Fibroblast of peridontal ligament (primary cell): Measurements from ENCODE around the gene SEMA7A.
A peak's percentile ranks its signal among the peaks of the same experiment; 100 is the strongest.

Source experiments
- DNase-seq: peaks from one replicate; pipeline ENCODE4 v3.0.0-alpha.2; 2010; ENCODE audit errors: extremely low read depth

Gene SEMA7A

GRCh38 chr15:74387141-74387541, 46.6 kb downstream of the SEMA7A start:
- DNase-seq, result no peak

- DNase-seq, result no peak
These were observed 47.1 kb downstream of the SEMA7A start for GRCh38 chr15:74386496-74387140.

GRCh38 chr15:74385733-74386132, 48.0 kb downstream of the SEMA7A start:
- no peak for DNase-seq

GRCh38 chr15:74384881-74385643, 48.7 kb downstream of the SEMA7A start:
- DNase-seq, result no peak

- no peak for DNase-seq
These were observed 49.2 kb downstream of the SEMA7A start for GRCh38 chr15:74384566-74384880.

GRCh38 chr15:74383695-74384565, 49.8 kb downstream of the SEMA7A start:
- DNase-seq, result no peak

- no peak for DNase-seq
These were observed 50.5 kb downstream of the SEMA7A start for GRCh38 chr15:74383286-74383685.

- DNase-seq, result peak; percentile 71
These were observed 51.5 kb downstream of the SEMA7A start for GRCh38 chr15:74382004-74382816.

- no peak for DNase-seq
These were observed 52.3 kb downstream of the SEMA7A start for GRCh38 chr15:74381481-74381880.

GRCh38 chr15:74381190-74381453, 52.6 kb downstream of the SEMA7A start:
- no peak for DNase-seq

- DNase-seq, result no peak
These were observed 53.2 kb downstream of the SEMA7A start for GRCh38 chr15:74380361-74381189.

GRCh38 chr15:74378848-74379247, 54.9 kb downstream of the SEMA7A start:
- DNase-seq, result peak; percentile 53

GRCh38 chr15:74377831-74378766, 55.7 kb downstream of the SEMA7A start:
- no peak for DNase-seq

- DNase-seq, result no peak
These were observed 56.8 kb downstream of the SEMA7A start for GRCh38 chr15:74376825-74377581.

GRCh38 chr15:74376226-74376625, 57.5 kb downstream of the SEMA7A start:
- DNase-seq, result no peak

- peak; percentile 80 for DNase-seq
These were observed 58.5 kb downstream of the SEMA7A start for GRCh38 chr15:74375303-74375693.

GRCh38 chr15:74374648-74375302, 59.0 kb downstream of the SEMA7A start:
- DNase-seq, result no peak

GRCh38 chr15:74373731-74374647, 59.8 kb downstream of the SEMA7A start:
- DNase-seq, result peak; percentile 72
